Epithelial cell of esophagus (primary cell): ENCODE results near the gene RBM15B.

Experiments used
- DNase-seq: peaks from one replicate; pipeline ENCODE4 v3.0.0; 2010; ENCODE audit warnings: low read depth
- H3K4me3 ChIP-seq: 2 replicates; pipeline ENCODE4 v1.5.1; 2011; ENCODE audit warnings: mild to moderate bottlenecking, low read length, control low read depth
- TF ChIP-seq, protein P1 (sequence below): IDR thresholded peaks from 2 replicates; pipeline ENCODE4 v1.5.1; 2011; ENCODE audit warnings: low read depth, mild to moderate bottlenecking, low read length, control low read depth, inconsistent platforms; ENCODE audit not compliant: insufficient read depth; ENCODE audit errors: missing control alignments

The RBM15B gene

DNA sequence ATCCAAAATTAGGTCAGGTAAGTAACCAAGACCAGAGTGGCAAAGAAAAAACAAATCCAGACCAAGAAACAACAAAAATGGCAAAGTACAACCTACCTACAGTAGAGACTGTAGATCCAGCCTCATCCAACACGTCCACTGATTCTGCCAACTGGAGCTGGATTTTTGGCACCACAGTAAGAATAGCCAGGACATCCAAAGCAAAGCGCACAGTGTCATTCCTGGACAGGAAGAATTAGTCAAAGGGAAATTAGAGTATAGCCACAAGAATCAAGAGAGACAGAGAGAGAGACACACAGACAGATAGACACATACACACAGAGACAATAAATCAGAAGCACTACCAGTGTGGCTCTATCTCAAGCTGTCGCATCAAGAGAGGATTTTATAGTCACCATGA lies 31.1 kb downstream of the RBM15B start:
- H3K4me3 ChIP-seq = no peak overlapping the region
- TF ChIP-seq, protein P1, sequence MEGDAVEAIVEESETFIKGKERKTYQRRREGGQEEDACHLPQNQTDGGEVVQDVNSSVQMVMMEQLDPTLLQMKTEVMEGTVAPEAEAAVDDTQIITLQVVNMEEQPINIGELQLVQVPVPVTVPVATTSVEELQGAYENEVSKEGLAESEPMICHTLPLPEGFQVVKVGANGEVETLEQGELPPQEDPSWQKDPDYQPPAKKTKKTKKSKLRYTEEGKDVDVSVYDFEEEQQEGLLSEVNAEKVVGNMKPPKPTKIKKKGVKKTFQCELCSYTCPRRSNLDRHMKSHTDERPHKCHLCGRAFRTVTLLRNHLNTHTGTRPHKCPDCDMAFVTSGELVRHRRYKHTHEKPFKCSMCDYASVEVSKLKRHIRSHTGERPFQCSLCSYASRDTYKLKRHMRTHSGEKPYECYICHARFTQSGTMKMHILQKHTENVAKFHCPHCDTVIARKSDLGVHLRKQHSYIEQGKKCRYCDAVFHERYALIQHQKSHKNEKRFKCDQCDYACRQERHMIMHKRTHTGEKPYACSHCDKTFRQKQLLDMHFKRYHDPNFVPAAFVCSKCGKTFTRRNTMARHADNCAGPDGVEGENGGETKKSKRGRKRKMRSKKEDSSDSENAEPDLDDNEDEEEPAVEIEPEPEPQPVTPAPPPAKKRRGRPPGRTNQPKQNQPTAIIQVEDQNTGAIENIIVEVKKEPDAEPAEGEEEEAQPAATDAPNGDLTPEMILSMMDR = no peak
- DNase-seq = no peak

DNA sequence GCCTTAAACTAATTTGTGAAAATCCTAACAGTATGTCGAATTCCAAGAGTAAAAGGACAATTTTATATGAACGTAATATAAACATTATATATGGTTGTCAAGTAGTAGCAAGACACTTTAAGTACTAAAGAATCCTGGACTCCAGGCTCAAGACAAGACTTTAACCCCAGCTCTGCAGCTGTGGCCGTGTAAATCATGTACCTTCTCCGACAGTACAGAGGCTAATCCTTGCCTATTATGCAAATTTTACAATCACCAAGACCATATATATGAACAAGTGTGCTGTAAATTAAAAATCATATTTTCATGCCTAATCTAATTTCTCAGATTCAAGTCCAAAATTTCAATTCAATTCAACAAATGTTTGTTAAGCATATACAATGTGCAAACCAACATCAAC lies 35.8 kb downstream of the RBM15B start:
- DNase-seq = no peak
- TF ChIP-seq, protein P1 = no peak
- H3K4me3 ChIP-seq = no peak overlapping the region

DNA sequence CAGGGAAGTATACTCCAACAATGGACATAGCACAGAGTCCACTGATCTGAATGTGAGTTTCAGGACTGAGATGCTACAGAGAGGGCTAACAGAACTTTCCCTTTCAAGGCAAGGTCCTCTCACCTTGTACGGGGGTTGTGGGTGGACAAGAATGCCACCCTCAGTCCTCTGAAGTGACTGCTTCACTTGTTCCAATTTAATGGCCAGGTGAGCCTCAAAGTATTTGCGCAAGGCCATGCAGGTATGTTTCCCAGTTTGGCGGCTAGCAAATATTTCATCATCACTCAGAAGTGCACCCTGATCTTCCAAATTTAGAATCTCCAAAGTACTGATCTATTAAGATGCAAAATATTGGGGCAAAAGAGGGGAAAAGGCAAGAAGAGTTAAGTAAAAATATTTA lies 38.1 kb downstream of the RBM15B start:
- H3K4me3 ChIP-seq = no peak overlapping the region
- TF ChIP-seq, protein P1 = no peak
- DNase-seq = no peak

DNA sequence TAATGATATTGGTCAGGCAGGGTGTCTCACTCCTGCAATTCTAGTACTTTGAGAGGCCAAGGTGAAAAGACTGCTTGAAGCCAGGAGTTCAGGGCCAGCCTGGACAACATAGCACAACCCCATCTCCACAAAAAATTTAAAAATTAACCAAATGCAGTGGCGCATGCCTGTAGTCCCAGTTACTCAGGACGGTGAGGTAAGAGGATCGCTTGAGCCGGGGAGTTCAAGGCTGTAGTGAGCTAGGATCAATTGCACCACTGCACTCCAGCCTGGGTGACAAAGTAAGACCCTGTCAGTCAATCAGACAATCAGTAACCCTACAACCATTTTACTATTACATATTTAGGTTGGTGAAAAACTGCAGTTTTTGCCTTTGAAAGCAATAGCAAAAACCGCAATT lies 43.0 kb downstream of the RBM15B start:
- TF ChIP-seq, protein P1 = no peak
- DNase-seq = no peak
- H3K4me3 ChIP-seq = no peak overlapping the region

DNA sequence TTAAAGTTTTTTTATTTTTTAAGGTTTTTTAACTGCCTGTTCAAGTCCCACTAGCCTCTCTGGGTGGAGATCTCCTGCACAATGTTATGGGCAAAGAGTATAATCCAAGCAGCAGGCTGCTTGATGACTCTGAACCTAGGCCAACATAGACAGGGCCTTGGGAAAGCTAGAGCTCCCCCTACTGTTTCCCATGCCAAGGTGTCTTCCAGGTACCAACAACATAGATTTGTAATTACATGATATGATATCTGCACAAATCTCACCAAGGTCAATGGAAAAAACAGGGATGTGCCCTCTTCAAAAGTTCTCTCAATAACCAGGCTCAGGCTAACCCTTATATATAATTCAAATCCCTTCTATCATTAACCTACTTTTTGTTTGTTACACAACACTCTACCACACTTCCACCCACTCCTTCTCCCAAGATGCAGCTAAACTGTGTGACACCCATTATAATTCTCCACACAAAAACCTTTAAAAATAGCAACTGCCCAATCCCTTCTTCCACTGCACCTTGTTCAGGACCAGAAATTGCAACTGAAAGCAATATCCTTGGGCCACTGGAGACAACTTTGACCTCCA lies 43.8 kb downstream of the RBM15B start:
- TF ChIP-seq, protein P1 = peak; percentile 83
- peak; percentile 77 for DNase-seq
- H3K4me3 ChIP-seq = no peak overlapping the region

GRCh38 chr3:51436998-51437639 lies 46.0 kb downstream of the RBM15B start:
- TF ChIP-seq, protein P1 = no peak
- no peak overlapping the region for H3K4me3 ChIP-seq
- DNase-seq = peak; percentile 67
